ENCODE data around the gene P3H2. TPM values are rescaled to one million over a fixed set of nuclear protein-coding genes. Genes with fewer than 3 reads are reported as not detected.

The P3H2 gene
- total and polyA plus RNA-seq, 2 experiments from 2014 or later = 8.2 to 24.2 TPM

- H3K4me1 Mint-ChIP-seq = peaks cover 26% of the 10 kb centered on the region
- DNase-seq (ENCODE audit: low spot score) = no peak
- Histone ChIP-seq H3K36me3 (ENCODE audit: insufficient read depth) (no peaks in the 10 kb centered on the region), H3K4me3 (no peak overlapping the region), H3K4me1 (ENCODE audit: insufficient read depth) (peaks cover 16% of the 10 kb centered on the region), H3K27me3 (ENCODE audit: insufficient read depth) (no peaks in the 10 kb centered on the region), H3K79me2 (replicated peaks; ENCODE audit: insufficient read depth) (no peaks in the 10 kb centered on the region), H3K4me2 (no peak overlapping the region), H4K20me1 (replicated peaks; ENCODE audit: insufficient read depth) (no peaks in the 10 kb centered on the region), H3F3A (replicated peaks; ENCODE audit: low read depth) (no peaks in the 10 kb centered on the region), H2AFZ (no peak overlapping the region), H3K9me2 (ENCODE audit: insufficient read depth) (no peaks in the 10 kb centered on the region), H3K27ac (ENCODE audit: low read depth) (no peak overlapping the region)
- no peak overlapping the region for H3K4me3 Mint-ChIP-seq
- no peak for ATAC-seq
- H3K36me3 Mint-ChIP-seq (ENCODE audit: low read depth) = no peaks in the 10 kb centered on the region
- H3K27me3 Mint-ChIP-seq (ENCODE audit: insufficient read depth, low read depth, poor library complexity) = no peaks in the 10 kb centered on the region
- TF ChIP-seq POLR2AphosphoS5 (IDR thresholded peaks at IDR 0.05; ENCODE audit: low read depth) (no peak), CREB1 (CRISPR knock-in tag; IDR thresholded peaks at IDR 0.05; ENCODE audit: low read depth) (no peak), JUNB (IDR thresholded peaks at IDR 0.05; ENCODE audit: unreplicated experiment) (no peak), EZH2 (IDR thresholded peaks at IDR 0.05; ENCODE audit: low read depth, unreplicated experiment) (no peak), REST (IDR thresholded peaks at IDR 0.05; ENCODE audit: unreplicated experiment) (no peak), ETS1 (IDR thresholded peaks at IDR 0.05) (no peak), ZNF331 (CRISPR knock-in tag; IDR thresholded peaks at IDR 0.05; ENCODE audit: low read depth) (no peak), NANOG (IDR thresholded peaks at IDR 0.05; ENCODE audit: borderline replicate concordance) (no peak), CTCF (conservative IDR thresholded peaks at IDR 0.05; ENCODE audit: low read depth in 2 of 2) (no peak), ZNF462 (CRISPR knock-in tag; IDR thresholded peaks at IDR 0.05) (no peak), STAT1 (IDR thresholded peaks at IDR 0.05; ENCODE audit: unreplicated experiment) (no peak), EZH2phosphoT487 (IDR thresholded peaks at IDR 0.05; ENCODE audit: unreplicated experiment) (no peak), ZNF114 (CRISPR knock-in tag; IDR thresholded peaks at IDR 0.05) (no peak)
- H3K9me3 Mint-ChIP-seq = no peaks in the 10 kb centered on the region
- H3K27ac Mint-ChIP-seq = no peak overlapping the region
These were observed 116.0 kb downstream of the P3H2 start for GRCh38 chr3:190004656-190005055.

All from GM23338 (cell line).